ENCODE results near the gene IGFBP2.
A peak's percentile ranks its signal among the peaks of the same experiment; 100 is the strongest.
"Not testable (repeated sequence)": the region's sequence is repeated elsewhere in the genome, so short reads cannot be mapped to it uniquely, and the experiment has no call there.

The IGFBP2 gene, protein sequence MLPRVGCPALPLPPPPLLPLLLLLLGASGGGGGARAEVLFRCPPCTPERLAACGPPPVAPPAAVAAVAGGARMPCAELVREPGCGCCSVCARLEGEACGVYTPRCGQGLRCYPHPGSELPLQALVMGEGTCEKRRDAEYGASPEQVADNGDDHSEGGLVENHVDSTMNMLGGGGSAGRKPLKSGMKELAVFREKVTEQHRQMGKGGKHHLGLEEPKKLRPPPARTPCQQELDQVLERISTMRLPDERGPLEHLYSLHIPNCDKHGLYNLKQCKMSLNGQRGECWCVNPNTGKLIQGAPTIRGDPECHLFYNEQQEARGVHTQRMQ

DNA sequence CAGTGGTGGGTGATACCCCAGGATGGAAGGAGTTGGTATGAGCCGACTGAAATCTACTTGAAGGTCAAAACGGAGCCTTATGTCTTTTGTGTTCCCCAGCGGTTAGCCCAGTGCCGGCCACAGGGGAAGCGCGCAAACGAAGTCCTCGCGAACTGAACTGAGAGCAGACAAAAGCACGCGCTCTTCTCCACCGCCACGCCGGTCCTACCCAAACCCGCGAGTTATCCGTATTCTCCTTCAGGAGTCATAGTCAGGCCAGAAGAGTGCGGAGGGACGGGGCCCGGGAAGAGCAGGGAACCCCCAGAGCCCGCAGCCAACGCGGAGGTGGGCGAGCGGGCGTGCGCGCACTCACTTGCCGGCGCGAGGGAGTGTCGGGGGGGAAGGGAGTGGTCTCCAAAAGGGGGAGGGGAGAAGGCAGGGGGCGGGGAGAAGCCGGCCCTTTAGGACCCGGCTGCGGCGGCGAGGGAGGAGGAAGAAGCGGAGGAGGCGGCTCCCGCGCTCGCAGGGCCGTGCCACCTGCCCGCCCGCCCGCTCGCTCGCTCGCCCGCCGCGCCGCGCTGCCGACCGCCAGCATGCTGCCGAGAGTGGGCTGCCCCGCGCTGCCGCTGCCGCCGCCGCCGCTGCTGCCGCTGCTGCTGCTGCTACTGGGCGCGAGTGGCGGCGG, at the start of gene IGFBP2:
TSS of gene IGFBP2 (plus strand) at position 469 of the 664 bp plus-strand sequence. CDS start at position 573, 104 bp downstream.
- no peak for DNase-seq (ENCODE audit: low spot score)

DNA sequence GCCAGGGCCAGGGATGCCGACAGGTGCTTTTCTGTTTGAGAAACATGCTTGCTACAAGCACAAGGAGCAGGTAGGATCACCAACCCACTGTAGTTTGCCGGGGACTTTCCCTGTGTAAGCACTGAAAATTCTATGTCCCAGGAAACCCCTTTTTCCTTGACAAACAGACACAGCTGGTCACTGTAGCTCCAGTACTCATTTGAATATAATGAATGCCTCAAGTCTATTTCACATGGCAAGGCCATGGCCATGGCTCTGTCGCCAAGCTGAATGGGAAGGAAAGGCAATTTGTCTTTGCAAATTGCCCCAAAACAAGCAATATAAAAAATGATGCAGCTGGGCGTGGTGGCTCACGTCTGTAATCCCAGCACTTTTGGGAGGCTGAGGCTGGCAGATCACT, 49.6 kb upstream of the IGFBP2 start:
- peak; percentile 54 for DNase-seq (ENCODE audit: low spot score)

DNA sequence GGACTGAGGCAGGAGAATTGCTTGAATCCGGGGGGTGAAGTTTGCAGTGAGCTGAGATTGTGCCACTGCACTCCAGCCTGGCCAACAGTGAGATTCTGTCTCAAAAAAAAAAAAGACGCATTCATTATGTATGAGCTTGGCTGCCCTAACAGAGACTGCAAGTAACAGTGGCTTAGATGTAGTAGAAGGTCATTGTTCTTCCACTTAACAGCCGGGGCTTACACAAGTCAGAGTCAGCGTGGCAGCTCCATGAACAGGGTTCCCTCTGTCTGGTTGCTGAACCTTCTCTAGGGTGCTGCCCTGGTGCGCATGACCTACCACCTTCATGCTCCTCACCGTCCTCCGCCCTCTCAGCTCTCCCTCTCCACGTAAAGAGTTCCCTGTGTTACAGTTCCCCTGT, 49.1 kb upstream of the IGFBP2 start:
- peak; percentile 89 for DNase-seq (ENCODE audit: low spot score)

DNA sequence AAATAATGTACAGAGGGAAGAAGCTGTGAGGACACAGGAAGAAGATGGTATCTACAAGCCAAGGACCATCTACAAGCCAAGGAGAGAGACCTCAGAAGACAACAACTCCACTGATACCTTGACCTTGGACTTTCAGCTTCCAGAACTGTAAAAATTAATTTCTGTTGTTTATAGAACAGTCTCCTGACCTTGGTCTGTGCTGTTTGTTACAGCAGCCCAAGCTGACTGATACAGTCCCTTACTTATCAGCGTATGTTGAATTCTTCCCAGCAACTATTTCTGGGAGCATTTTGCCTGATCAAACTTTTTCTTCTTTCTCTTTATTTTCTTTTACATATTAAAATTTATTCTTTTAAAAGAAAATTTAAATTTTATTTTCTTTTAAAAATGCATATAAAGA, 47.8 kb upstream of the IGFBP2 start:
- DNase-seq (ENCODE audit: low spot score), result no peak

DNA sequence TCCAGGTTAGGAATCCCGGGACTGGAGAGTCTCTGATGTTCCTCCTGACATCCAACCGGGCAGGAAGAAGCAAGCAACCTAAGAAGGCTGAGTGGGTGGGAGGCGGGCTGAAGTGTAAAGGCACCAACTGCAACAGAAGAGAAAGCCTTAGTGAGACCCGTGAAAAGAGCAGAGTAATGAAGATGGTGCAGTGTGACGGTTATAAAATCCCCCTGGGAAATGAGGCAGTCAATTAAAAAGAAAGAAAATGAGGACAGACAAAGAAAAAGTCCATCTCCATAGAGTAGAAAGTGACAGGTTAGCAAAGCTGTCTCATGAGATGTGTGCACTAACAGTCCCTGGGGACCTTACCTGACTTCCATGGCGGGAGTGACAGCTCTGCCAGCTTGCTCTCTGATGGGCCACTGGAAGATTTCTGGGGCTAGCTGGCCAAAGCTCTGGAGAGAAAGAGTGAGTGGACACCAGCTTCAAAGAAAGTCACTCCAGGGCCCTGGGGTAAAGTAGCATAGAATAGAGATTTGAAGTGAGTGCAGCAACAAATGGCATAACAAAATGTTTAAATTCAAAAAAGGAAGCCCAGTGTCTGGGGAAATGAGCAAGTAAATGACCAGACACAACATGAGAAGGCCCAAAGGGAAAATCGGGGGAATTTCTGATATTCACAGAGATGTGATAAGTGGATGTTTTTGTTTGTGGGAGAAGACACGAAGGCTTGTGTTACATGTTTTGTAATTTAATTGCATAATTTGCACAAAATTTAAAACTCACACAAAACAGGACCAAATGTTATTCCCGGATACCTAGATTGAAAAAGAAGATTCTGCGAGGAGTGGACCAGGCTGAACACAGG, 44.1 kb upstream of the IGFBP2 start:
- DNase-seq (ENCODE audit: low spot score), result no peak

DNA sequence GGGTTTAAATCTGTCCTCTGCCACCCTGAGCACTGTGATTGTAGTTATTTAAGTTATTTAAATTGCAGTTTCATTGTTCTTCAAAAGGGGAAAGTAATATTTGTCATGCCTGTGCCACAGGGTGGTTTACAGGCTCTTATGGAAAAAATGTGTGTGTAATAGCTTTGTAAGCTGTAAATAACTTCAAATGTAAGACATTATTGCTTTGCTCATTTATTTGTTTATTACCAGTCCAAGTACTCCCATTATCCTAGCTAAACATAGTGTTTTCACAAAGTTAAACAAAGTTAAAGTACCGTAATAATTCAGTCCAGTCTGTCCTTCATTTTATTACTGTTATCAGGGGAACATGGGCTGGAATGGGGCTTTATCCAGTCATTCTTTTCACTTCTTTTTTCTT, 43.4 kb upstream of the IGFBP2 start:
- DNase-seq (ENCODE audit: low spot score), result no peak

DNA sequence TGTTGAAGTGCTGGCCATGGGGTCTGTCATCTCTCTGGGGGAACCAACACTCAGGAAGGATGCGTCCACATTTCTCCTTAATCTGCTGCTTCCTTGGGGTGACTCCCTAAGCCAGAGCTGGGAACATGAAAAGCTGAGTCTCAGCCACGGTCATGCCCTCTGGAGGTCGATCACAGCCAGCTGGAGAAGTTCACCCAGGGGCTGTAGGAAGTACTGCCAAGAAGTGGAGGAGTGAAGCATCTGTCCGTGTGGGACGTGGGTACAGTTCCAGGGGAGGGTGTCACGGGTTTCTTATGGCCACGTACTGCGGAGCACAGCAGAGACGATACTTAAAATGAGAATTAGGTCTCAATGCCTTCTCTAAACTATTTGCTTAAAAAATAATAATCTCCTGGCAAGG, 42.4 kb upstream of the IGFBP2 start:
- no peak for DNase-seq (ENCODE audit: low spot score)

DNA sequence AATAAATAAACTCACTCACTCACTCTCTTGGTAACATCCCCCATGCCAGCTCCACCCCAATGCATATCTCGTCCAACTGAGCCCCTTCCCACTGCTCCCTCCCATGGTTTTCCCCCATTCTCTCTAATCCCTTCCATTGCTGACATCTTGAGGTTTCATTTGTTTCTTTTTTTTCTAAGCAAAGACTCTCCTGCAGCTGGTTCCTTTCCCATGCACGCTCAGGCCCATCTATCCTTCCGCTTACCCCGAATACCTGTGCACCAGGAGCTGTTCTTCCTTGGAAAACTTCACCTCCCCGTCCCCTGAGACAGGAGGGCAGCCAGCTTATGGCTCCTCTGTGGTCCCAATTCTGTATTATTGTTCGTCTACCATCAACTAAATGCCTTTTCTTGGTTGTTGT, 41.7 kb upstream of the IGFBP2 start:
- DNase-seq (ENCODE audit: low spot score), result no peak

DNA sequence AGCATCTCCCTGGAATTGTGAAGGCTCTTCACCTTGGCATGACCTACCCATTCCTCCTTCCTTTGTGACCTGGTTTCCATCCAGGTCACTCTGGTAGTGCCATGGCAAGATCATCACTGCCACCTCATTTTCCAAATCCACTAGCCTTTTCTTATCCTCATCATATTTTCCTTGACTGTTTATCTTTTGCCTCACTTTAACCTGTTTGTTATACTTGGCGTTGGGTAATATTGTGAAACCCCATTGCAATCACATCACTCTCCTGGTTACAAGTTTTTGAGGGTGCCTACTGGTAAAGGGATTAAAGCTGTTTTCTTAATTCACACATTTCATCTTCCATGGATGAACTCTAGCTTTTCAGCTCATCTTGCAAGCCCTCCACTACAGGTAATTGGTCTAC, 39.1 kb upstream of the IGFBP2 start:
- no peak for DNase-seq (ENCODE audit: low spot score)

DNA sequence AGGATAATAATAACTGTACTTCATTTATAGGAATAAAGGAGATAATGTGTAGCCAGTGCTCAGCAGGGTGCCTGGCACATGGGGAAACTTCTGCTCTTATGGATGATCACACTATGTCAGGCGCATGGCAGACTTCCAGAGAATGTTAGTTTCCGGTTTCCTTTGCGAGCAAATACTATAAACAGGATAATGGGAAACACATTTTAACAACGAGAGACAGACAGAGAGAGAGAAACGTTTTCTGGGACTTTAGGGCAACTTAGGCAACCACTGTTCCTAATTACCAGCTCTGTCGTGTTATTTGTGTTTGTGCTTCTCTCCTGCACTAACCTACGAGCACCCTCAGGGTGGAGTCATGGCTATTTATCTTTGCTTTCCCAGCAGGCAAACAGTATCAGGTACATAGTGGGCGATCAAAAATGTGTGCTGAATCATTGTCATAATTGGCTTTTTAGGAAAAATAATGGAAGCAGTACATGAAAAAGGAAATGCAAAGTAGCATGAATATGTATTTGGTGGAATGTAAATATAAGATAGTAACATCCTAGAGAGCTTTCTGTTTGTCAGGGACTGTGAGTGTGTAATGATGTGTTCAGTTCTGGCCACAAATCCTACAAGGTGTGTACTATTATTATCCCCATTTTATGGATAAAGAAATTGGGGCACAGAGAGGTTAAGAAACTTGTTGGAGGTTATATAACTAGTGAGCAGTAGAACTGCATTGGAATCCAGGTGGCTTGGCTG, 36.8 kb upstream of the IGFBP2 start:
- DNase-seq (ENCODE audit: low spot score), result no peak

DNA sequence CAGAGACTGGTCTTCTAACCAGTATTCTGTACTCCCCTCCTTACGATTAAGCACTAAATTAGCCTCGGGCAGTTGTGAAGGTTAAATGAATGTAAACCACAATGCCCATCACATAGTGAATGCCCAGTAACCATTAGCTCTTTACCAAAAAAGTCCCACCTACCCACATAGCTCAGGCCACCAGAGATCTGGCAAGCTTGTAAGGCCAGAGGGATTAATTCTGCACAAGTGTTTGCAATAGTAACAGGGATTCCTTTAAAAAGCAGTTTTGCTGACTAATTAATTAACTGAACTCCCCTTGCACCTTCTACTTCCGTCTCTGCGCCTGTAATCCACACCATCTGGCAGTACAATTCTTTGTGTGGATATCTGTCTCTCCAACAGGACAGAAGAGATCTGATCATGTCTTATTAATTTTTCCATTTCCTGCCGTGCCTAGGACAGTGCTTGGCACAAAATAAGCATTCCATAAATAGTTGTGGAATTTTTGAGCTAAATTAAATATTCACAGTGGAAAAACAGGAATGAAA, 36.2 kb upstream of the IGFBP2 start:
- no peak for DNase-seq (ENCODE audit: low spot score)

DNA sequence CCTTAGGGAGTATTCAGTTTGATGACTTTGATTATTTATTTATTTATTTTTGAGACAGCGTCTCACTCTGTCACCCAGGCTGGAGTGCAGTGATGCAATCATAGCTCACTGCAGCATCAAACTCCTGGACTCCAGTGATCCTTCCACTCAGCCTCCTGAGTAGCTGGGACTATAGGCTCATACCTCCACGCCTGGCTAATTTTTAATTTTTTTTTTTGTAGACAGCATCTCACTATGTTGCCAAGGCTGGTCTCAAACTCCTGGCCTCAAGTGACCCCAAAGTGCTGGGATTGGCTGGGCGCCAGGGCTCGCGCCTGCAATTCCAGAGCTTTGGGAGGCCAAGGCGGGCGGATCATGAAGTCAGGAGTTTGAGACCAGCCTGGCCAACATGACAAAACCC, 35.4 kb upstream of the IGFBP2 start:
- not testable (repeated sequence) for DNase-seq (ENCODE audit: low spot score)

DNA sequence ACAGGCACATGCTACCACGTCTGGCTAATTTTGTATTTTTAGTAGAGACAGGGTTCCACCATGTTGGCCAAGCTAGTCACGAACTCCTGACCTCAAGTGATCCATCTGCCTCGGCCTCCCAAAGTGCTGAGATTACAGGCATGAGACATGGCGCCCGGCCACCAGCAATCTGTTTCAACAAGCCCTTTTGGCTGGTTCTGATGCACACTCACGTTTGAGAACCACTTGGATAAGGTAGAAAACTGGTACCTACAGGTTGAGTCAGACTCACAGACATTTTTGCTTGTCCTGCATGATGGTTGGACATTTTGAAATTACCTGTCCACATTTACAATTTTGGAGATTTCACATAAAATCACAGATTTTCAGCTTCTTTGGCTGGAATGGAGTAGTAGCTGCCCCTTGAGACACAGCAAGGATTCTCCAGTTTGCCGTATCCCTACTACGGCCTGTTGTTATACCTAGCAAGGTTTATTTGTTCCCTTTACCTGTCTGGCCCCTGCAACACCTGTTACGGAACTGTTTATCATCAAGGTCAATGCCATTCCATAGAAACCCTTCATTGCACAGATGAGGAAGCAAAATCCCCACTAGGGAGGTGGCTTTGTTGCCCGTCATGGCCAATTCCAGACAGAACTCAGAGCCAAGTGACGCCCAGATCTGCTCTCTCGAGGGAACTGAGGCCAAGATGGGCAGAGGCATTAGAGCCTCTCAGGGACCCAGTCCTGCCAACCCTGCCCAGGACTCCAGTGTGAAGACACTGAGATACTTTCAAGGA, 31.4 kb upstream of the IGFBP2 start:
- no peak for DNase-seq (ENCODE audit: low spot score)

DNA sequence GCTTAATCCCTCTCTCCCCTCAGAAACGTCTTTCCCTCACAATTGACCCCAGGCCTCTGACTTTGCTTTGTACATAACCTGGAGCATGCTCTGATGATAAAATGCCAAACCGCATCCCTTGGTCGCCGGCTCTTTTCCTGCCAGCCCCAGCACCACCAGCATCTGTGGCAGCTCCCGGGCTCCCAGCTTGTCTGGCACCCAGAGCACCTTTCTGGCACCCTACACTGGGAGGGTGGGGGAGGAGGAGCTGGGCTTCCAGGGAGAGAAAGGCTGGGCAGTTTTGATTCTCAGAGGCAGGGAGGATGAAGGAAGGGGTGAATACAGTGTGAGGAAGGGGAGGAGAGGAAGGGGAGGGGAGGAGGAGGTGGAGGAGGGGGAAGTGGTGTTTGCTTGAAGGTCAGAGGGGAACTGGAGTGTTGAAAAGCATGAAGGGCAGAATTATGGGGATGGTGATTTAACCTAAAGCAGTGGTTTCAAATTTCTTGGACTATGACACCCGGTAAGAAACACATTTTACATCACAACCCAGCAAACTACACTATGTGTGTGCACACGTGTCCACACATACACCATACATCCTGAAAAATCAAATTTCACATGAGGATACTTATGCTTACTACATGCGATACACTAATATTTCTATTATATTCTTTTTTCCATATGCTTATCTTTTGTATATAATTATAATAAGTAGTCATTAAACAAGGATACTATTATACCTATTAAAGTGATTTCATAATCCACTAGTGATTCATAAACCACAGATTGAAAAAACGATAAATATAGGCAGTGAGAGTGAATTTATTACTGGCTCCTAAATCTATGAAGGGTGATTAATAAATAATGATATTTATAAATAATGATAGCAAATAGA, 30.0 kb upstream of the IGFBP2 start:
- DNase-seq (ENCODE audit: low spot score), result no peak

DNA sequence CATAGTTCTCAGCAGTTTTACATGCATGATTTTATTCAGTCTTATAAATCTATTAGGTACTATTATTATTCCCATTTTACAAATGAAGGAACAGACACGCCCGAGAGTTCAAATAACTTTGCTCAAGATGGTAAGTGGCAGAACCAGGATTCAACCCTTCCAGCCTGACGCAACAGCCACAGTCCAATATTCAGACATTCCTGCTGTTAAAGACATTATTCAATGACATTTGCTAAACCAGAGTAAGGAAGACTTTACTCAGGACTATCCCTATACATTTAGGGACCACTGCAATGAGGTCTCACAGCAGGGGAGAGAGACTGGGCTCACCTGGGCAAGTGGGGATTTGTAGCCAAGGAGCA, 29.4 kb upstream of the IGFBP2 start:
- no peak for DNase-seq (ENCODE audit: low spot score)

DNA sequence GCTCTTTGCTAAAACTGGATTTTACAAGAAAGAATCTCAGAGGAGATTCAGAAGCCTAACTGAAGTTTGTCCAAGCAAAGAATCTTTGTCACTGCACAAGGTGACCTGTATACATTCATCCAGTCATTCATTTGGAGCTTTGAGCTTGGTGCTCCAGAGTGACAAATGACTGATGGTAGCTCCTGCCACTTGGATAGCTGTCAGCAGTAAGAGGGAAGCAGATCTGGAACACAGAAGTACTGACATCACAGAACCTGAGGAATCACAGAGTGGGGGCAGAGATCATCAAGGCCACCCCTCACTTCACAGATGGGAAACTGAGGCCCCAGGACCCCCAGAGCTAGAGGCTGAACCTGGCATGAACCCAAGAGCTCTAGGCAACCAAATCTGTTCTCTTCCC, 28.8 kb upstream of the IGFBP2 start:
- no peak for DNase-seq (ENCODE audit: low spot score)

DNA sequence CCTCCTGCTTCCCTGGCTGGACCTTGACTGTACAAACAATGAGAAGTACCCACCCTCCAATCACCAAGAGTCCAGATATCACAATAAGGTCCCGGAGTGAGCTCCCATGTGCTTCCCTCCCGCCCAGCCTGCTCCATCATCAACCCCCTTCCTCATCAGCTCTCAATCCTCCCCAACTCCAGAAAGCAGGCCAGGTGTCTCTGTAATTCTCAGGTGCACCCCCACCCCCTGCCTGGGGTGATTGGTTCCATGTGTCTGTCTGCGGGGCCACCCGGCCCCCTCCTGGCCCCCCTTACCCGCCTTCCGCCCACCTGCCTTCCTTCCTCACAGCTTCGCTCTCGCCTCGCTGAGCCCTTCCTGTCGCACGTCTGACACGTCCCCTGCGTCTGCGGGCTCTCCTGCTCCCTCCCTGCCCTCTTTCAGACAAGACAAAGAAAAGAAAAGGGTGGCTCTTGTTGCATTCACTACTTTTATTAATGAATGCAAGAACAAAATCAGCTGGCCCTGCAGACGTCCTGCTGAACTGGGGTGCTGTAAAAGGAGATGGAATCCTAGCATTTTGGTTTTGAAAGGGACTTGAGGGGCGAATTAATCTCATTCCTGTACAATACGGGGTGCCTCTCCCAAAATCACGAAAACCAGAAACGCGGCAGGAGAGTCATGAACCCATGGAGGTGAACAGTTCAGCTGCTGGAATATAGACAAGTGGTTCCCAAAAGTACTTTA, 26.5 kb upstream of the IGFBP2 start:
- DNase-seq (ENCODE audit: low spot score), result no peak

DNA sequence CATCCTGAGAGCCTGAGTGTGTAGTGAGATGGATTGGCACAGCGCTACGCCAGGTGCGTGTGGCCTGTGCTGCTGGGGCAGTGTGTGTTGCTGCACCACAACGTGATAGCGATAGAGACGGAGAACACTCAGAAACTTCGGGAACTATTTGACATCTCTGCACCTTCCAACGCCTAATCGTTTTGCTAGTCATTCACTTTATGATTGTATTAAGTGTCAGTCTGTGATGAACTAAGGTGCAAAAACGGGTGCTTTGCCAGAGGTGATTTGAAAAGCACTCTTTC, 26.0 kb upstream of the IGFBP2 start:
- DNase-seq (ENCODE audit: low spot score), result no peak

DNA sequence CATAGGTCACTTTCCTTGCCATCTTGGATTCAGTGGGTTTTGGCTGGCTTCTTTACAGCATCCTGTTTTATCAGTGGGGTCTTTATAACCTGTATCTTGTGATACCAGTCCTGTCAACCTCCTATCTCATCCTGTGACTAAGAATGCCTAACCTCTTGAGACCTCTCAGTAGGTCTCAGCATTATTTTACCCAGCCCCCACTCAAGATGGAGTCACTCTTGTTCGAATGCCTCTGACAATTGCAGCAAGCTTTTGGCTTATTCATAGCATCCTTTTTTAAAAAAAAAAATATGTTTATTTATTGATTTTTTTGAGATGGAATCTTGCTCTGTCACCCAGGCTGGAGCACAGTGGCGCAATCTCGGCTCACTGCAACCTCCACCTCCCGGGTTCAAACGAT, 24.7 kb upstream of the IGFBP2 start:
- no peak for DNase-seq (ENCODE audit: low spot score)

Measured in globus pallidus (tissue), 1 donor.